AG10803 (cell line): ENCODE results near the gene SLC22A8.

ENCODE experiments used
- DNase-seq: peaks from one replicate; pipeline ENCODE4 v3.0.0; 2010; ENCODE audit warnings: low read depth
- H3K4me3 ChIP-seq: 2 replicates; pipeline ENCODE4 v1.5.1; 2011; ENCODE audit warnings: mild to moderate bottlenecking, low read length, control low read depth
- TF ChIP-seq, protein P1 (sequence below): conservative IDR thresholded peaks from 2 replicates; pipeline ENCODE4 v1.5.1; 2011; ENCODE audit warnings: mild to moderate bottlenecking, low read length, control low read depth, inconsistent platforms

SLC22A8 gene

DNA sequence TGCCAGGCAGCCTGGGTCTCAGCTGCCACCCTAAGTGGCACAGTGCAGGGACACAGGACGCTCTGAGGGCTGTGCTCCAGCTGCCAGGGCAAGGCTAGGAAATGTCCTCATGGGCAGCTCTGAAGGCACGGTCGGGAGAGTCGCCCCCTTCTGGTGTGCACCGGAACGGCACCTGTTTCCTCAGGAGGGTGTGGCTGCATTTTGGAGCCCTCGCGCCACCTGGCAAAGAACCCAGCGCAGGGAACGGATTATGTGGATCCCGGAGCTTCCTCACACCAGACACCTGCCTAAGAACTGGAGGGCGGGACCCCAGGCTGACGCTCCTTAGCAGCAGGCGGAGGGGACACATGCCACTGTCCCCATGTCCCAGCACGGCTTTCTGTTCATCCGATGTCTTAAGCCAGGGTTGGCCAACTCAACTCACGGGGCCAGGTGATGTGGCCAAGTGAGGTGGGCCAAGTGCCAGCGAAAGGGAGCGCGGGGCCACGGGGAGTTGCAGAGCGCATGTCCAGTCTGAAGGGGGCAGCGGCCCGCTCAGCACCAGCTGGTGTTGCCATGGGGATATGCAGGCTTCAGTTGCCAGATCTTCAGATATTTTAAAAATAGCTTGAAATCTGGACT, 5.1 kb upstream of the SLC22A8 start:
- TF ChIP-seq, protein P1, sequence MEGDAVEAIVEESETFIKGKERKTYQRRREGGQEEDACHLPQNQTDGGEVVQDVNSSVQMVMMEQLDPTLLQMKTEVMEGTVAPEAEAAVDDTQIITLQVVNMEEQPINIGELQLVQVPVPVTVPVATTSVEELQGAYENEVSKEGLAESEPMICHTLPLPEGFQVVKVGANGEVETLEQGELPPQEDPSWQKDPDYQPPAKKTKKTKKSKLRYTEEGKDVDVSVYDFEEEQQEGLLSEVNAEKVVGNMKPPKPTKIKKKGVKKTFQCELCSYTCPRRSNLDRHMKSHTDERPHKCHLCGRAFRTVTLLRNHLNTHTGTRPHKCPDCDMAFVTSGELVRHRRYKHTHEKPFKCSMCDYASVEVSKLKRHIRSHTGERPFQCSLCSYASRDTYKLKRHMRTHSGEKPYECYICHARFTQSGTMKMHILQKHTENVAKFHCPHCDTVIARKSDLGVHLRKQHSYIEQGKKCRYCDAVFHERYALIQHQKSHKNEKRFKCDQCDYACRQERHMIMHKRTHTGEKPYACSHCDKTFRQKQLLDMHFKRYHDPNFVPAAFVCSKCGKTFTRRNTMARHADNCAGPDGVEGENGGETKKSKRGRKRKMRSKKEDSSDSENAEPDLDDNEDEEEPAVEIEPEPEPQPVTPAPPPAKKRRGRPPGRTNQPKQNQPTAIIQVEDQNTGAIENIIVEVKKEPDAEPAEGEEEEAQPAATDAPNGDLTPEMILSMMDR: peak; percentile 30; the same call in 1 of the 2 replicates
- DNase-seq: no peak
- H3K4me3 ChIP-seq: no peak overlapping the region

DNA sequence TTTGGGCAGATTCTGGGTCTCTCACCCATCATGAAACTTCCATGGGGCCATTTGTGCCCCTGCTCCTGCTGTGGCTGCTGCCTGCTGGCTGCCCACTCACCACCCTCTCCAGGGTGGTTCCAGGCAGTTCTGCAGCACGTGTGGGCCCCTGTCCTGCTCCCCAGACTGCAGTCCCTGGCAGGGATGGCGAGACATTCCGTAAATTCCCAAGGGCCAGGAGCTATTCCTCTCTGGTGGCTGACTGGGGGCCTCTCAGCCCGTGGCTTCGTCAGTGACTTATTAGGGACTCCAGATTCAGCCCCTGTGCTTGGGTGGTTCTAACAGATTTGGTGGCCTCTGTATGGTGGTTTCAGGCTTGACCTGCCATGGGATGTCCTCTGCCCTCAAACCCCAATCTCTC, 3.9 kb upstream of the SLC22A8 start:
- TF ChIP-seq, protein P1: no peak
- no peak for DNase-seq
- H3K4me3 ChIP-seq: no peak overlapping the region

DNA sequence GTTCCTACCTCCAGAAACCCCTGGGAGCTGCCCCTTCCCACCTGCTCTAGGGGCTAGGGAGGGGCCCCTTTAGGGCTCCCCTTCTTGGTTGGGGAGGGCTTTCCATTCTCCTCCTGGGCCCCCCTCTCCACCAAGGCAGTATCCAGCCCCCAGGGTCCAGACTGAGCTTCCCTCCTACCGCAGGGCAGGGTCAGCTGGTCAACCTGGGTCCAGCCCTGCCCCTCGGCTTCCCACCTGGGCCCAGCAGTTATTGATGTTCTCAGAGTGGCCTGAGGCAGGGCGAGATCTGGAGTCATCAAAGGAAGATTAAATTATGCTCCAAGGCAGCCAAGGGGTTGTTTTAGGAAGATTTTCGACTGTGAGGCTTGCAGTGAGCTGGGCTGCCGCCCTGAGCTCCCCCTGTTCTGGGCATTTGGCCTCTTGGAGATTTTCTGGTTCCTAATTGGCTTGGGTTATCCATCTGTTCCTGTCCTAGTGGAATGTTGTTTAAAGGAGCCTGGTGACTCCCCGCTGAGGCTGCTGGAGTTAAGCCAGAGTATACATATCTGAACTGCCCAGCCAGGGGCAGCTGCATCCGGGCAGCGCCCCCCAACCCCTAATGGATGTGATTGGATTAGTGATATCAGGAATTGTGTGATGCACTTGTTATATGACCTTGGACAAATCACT, 1.8 kb upstream of the SLC22A8 start:
- no peak for DNase-seq
- TF ChIP-seq, protein P1: no peak
- H3K4me3 ChIP-seq: no peak overlapping the region

DNA sequence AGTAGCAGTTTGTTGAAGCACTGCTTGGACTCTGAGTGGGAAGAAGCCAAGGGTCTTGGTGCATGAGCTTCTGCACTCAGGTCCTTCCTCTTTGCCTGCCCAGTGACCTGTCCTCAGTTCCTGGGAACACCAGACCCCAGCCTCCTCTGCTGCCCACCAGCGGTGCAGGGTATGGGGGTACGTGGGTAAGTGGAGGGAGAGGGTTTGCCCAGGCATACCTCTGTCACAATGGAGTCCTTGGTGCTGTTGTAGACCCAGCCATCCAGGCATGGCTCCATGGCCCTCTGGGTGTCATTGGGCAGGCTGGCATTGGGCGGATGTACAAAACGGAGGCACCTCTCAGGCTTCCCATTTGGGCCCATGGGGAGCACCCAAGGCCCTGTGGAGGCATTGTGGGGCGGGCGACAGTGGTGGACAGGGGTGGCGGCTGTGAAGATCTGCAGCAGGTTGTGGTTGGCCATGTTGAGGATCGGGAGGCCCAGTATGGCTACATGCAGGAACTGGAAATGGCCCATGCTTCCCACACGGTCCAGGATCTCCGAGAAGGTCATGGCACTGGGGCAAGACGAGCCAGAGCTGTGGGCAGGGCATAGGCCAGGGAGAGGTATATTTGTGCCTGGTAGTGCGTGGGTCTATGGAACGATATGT, 1.1 kb downstream of the SLC22A8 start:
- DNase-seq: no peak
- no peak overlapping the region for H3K4me3 ChIP-seq
- TF ChIP-seq, protein P1: no peak

DNA sequence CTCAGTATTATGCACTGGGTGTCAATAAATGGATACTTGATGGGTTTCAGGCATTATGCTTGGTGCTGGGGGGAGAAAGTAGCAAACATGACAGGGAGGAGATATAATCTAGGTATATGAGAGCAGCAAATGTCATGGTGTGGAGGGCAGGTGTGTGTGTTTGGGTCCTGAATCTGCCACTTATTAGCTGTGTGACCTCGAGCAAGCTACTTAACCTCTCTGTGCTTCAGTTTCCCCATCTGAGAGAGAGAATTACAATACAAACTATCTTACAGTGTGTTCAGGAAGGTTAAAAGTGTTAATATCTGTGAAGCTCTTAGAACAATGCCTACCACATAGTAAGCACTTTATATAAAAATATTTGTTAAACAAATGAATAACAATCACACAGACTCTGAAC, 2.8 kb downstream of the SLC22A8 start:
- no peak for DNase-seq
- H3K4me3 ChIP-seq: no peak overlapping the region
- TF ChIP-seq, protein P1: no peak

DNA sequence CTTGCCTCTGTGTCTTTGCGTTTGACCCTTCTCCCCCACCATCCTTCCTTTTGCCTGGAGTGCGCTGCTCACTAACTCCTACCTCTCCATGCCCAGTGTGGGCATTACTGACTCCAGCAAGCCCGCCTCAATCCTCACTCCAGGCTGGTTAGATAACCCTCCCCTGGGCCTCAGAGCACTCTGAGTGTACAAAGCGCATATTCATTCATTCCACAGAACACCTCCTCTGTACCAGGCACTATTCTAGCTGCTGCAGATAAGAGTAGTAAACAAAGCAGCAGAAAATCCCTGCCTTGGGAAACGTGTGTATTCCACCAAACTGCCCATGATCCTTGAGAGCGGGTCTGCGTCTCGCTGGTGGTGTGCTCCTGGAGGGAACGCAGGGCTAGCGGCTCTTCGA, 3.2 kb downstream of the SLC22A8 start:
- TF ChIP-seq, protein P1: no peak
- no peak for DNase-seq
- H3K4me3 ChIP-seq: no peak overlapping the region
